ENCODE data around the gene KCNQ5.

Gene KCNQ5

DNA sequence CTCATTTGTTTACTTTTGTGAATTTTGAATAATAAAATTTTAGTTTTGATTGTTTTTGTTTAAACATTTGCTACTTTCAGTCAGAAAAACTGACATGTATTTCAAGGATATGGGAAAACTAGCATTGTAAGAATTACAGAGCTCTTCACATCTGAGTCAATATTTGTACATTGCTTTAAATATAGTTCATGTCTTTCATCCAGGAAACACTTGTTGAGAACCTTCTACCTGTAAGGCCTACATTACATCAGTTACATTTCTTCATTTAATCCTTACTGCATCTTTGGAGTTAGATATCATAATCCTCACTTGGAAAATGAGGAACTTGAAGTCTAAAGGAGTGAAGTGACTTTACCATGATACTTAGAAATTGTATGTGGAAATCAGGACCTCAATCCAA is 242.9 kb downstream of the KCNQ5 start:
- no peak overlapping the region for H3K4ac ChIP-seq (ENCODE audit: low read length)
- H4K91ac ChIP-seq (ENCODE audit: low read depth, low read length, poor library complexity), result no peak overlapping the region

DNA sequence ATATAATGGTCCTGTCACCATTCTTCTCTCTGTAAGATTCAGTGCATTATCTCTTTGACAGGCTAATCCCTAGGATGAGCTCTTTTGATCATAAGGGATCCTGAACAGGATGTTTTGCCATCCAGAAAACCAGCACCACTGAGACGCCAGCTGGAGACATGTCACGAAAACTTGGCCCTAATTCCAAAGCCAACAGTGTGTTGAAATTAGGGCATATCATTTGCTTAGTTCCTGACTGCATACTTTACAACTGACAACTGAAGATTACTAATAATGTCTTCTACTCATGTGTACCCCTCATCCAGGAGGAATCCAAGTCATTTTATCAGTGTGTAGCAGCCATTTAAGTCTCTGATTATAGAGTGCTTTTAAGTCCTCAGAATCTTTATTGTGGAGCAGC is 243.6 kb downstream of the KCNQ5 start:
- Histone ChIP-seq H2AK5ac (ENCODE audit: low read depth, low read length) (no peak overlapping the region), H3K14ac (ENCODE audit: low read length) (no peak overlapping the region), H3K9ac (ENCODE audit: low read depth, low read length, poor library complexity) (no peak overlapping the region), H3K27me3 (ENCODE audit: control insufficient read depth in 3 of 3, insufficient read depth in 3 of 3, low read depth in 1 of 3, low read length in 3 of 3) (no peaks in the 10 kb centered on the region), H3K4me1 (ENCODE audit: control insufficient read depth in 2 of 2, insufficient read depth in 1 of 2, low read depth in 1 of 2, low read length in 2 of 2) (peaks cover 0 to 2% of the 10 kb centered on the region in 2 donors), H2BK5ac (ENCODE audit: low read length) (no peak overlapping the region), H4K8ac (ENCODE audit: low read depth, low read length) (no peak overlapping the region), H3K18ac (ENCODE audit: low read length) (no peak overlapping the region), H2BK12ac (ENCODE audit: low read length) (no peak overlapping the region), H2AFZ (ENCODE audit: low read length) (no peak overlapping the region), H3K4me3 (ENCODE audit: low read length in 2 of 2) (no peak overlapping the region), H3K9me3 (replicated peaks in 1 of 2; ENCODE audit: control insufficient read depth in 2 of 2, insufficient read depth in 1 of 2, low read depth in 1 of 2, low read length in 2 of 2) (no peaks in the 10 kb centered on the region), H2BK15ac (ENCODE audit: low read length) (no peak overlapping the region), H3K4ac (ENCODE audit: low read length) (no peak overlapping the region), H3K23ac (ENCODE audit: low read depth, low read length, poor library complexity) (no peak overlapping the region), H3K27ac (replicated peaks; ENCODE audit: low read length) (no peak overlapping the region), H3K4me2 (ENCODE audit: insufficient read depth, low read length, poor library complexity, severe bottlenecking) (no peak overlapping the region), H3K79me1 (ENCODE audit: low read depth, low read length) (no peaks in the 10 kb centered on the region), H4K91ac (ENCODE audit: low read depth, low read length, poor library complexity) (no peak overlapping the region), H2BK120ac (ENCODE audit: low read depth, low read length) (no peak overlapping the region), H3K36me3 (replicated peaks in 1 of 2; ENCODE audit: control insufficient read depth in 2 of 2, insufficient read depth in 2 of 2, low read length in 2 of 2) (no peaks in the 10 kb centered on the region)
- WGBS, 2 donors (ENCODE audit: extremely low coverage in 2 of 2, insufficient read length in 2 of 2, insufficient replicate concordance in 1 of 2), result no CpG with 5 or more reads among the region's 2 CpGs
- no peak for DNase-seq (ENCODE audit: low spot score)

More for the DNA sequence above, 242.9 kb downstream of the KCNQ5 start:
- Histone ChIP-seq H2AFZ (ENCODE audit: low read length) (no peak overlapping the region), H2BK5ac (ENCODE audit: low read length) (no peak overlapping the region), H3K18ac (ENCODE audit: low read length) (no peak overlapping the region), H3K4me1 (ENCODE audit: control insufficient read depth in 2 of 2, insufficient read depth in 1 of 2, low read depth in 1 of 2, low read length in 2 of 2) (peaks cover 0 to 2% of the 10 kb centered on the region in 2 donors), H3K9me3 (replicated peaks in 1 of 2; ENCODE audit: control insufficient read depth in 2 of 2, insufficient read depth in 1 of 2, low read depth in 1 of 2, low read length in 2 of 2) (no peaks in the 10 kb centered on the region), H3K23ac (ENCODE audit: low read depth, low read length, poor library complexity) (no peak overlapping the region), H2BK12ac (ENCODE audit: low read length) (no peak overlapping the region), H2BK120ac (ENCODE audit: low read depth, low read length) (no peak overlapping the region), H3K79me1 (ENCODE audit: low read depth, low read length) (no peaks in the 10 kb centered on the region), H3K14ac (ENCODE audit: low read length) (no peak overlapping the region), H2BK15ac (ENCODE audit: low read length) (no peak overlapping the region), H4K8ac (ENCODE audit: low read depth, low read length) (no peak overlapping the region), H2AK5ac (ENCODE audit: low read depth, low read length) (no peak overlapping the region), H3K9ac (ENCODE audit: low read depth, low read length, poor library complexity) (no peak overlapping the region), H3K27ac (replicated peaks; ENCODE audit: low read length) (no peak overlapping the region), H3K36me3 (replicated peaks in 1 of 2; ENCODE audit: control insufficient read depth in 2 of 2, insufficient read depth in 2 of 2, low read length in 2 of 2) (no peaks in the 10 kb centered on the region), H3K4me2 (ENCODE audit: insufficient read depth, low read length, poor library complexity, severe bottlenecking) (no peak overlapping the region), H3K27me3 (ENCODE audit: control insufficient read depth in 3 of 3, insufficient read depth in 3 of 3, low read depth in 1 of 3, low read length in 3 of 3) (no peaks in the 10 kb centered on the region), H3K4me3 (ENCODE audit: low read length in 2 of 2) (no peak overlapping the region)
- DNase-seq (ENCODE audit: low spot score), result no peak

DNA sequence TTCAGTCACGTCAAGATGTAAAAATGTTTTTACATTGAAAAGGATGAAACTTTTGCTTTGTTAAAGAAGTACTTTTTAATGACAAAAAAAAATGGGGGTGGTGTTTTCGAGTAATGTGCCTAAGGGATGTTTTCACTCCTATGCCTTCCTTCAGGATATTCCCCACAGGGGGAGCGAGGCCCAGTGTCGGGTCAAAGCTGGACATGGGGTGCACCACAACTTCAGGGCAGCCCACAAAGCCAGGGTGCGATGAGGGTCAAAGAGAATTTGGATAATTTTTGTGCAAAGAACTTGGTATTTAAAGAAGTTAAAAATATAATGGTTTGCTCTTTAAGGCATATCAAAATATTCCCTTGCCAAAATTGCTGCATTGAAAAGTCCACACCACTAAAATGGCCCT is 247.8 kb downstream of the KCNQ5 start:
- WGBS, 2 donors (ENCODE audit: extremely low coverage in 2 of 2, insufficient read length in 2 of 2, insufficient replicate concordance in 1 of 2), result no CpG with 5 or more reads among the region's 5 CpGs
- no peak overlapping the region for H2AK5ac ChIP-seq (ENCODE audit: low read depth, low read length)
- no peak overlapping the region for H2BK5ac ChIP-seq (ENCODE audit: low read length)
- no peaks in the 10 kb centered on the region for H3K79me1 ChIP-seq (ENCODE audit: low read depth, low read length)
- DNase-seq (ENCODE audit: low spot score), result no peak
- no peak overlapping the region for H4K8ac ChIP-seq (ENCODE audit: low read depth, low read length)
- no peak overlapping the region for H2AFZ ChIP-seq (ENCODE audit: low read length)
- H3K4me1 ChIP-seq (ENCODE audit: control insufficient read depth in 2 of 2, insufficient read depth in 1 of 2, low read depth in 1 of 2, low read length in 2 of 2), result no peaks in the 10 kb centered on the region
- H2BK120ac ChIP-seq (ENCODE audit: low read depth, low read length), result no peak overlapping the region
- no peak overlapping the region for H4K91ac ChIP-seq (ENCODE audit: low read depth, low read length, poor library complexity)
- H2BK15ac ChIP-seq (ENCODE audit: low read length), result no peak overlapping the region
- no peak overlapping the region for H3K23ac ChIP-seq (ENCODE audit: low read depth, low read length, poor library complexity)
- no peak overlapping the region for H3K18ac ChIP-seq (ENCODE audit: low read length)
- H3K9ac ChIP-seq (ENCODE audit: low read depth, low read length, poor library complexity), result no peak overlapping the region
- no peak overlapping the region for H3K4ac ChIP-seq (ENCODE audit: low read length)
- no peaks in the 10 kb centered on the region for H3K9me3 ChIP-seq (replicated peaks in 1 of 2; ENCODE audit: control insufficient read depth in 2 of 2, insufficient read depth in 1 of 2, low read depth in 1 of 2, low read length in 2 of 2)
- no peak overlapping the region for H2BK12ac ChIP-seq (ENCODE audit: low read length)
- no peak overlapping the region for H3K27ac ChIP-seq (replicated peaks; ENCODE audit: low read length)
- H3K36me3 ChIP-seq (replicated peaks in 1 of 2; ENCODE audit: control insufficient read depth in 2 of 2, insufficient read depth in 2 of 2, low read length in 2 of 2), result no peaks in the 10 kb centered on the region
- no peak overlapping the region for H3K4me2 ChIP-seq (ENCODE audit: insufficient read depth, low read length, poor library complexity, severe bottlenecking)
- no peak overlapping the region for H3K14ac ChIP-seq (ENCODE audit: low read length)
- no peak overlapping the region for H3K4me3 ChIP-seq (ENCODE audit: low read length in 2 of 2)
- no peaks in the 10 kb centered on the region for H3K27me3 ChIP-seq (ENCODE audit: control insufficient read depth in 3 of 3, insufficient read depth in 3 of 3, low read depth in 1 of 3, low read length in 3 of 3)

DNA sequence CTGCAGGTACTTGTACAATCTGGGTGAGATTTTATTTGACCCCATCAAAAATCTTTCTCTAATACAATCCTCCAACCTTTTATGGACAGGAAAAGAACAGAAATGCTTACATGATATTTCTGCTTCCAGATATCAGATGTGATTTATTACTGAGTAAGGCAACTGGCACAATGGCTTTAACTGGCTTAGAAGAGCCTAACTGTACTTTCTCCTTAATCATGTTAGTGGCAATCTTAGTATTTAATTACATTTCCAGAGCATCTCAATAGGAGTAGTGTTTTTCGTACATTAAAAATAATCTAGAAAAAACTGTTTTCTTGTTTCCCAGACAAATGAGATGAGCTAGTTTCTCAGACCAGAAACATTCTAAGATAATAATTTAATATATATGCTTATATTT is 251.6 kb downstream of the KCNQ5 start:
- Histone ChIP-seq H2BK15ac (ENCODE audit: low read length) (no peak overlapping the region), H2BK5ac (ENCODE audit: low read length) (no peak overlapping the region)

More for the DNA sequence above, 251.6 kb downstream of the KCNQ5 start:
- Histone ChIP-seq H4K8ac (ENCODE audit: low read depth, low read length) (no peak overlapping the region), H3K9me3 (replicated peaks in 1 of 2; ENCODE audit: control insufficient read depth in 2 of 2, insufficient read depth in 1 of 2, low read depth in 1 of 2, low read length in 2 of 2) (no peaks in the 10 kb centered on the region), H3K4me2 (ENCODE audit: insufficient read depth, low read length, poor library complexity, severe bottlenecking) (no peak overlapping the region), H3K14ac (ENCODE audit: low read length) (no peak overlapping the region), H3K36me3 (replicated peaks in 1 of 2; ENCODE audit: control insufficient read depth in 2 of 2, insufficient read depth in 2 of 2, low read length in 2 of 2) (no peaks in the 10 kb centered on the region), H3K27ac (replicated peaks; ENCODE audit: low read length) (no peak overlapping the region), H4K91ac (ENCODE audit: low read depth, low read length, poor library complexity) (no peak overlapping the region), H3K4ac (ENCODE audit: low read length) (no peak overlapping the region), H2AK5ac (ENCODE audit: low read depth, low read length) (no peak overlapping the region), H3K27me3 (ENCODE audit: control insufficient read depth in 3 of 3, insufficient read depth in 3 of 3, low read depth in 1 of 3, low read length in 3 of 3) (no peaks in the 10 kb centered on the region), H3K79me1 (ENCODE audit: low read depth, low read length) (no peaks in the 10 kb centered on the region), H2BK12ac (ENCODE audit: low read length) (no peak overlapping the region), H2BK120ac (ENCODE audit: low read depth, low read length) (no peak overlapping the region), H3K4me1 (ENCODE audit: control insufficient read depth in 2 of 2, insufficient read depth in 1 of 2, low read depth in 1 of 2, low read length in 2 of 2) (no peaks in the 10 kb centered on the region), H3K9ac (ENCODE audit: low read depth, low read length, poor library complexity) (no peak overlapping the region), H3K18ac (ENCODE audit: low read length) (no peak overlapping the region), H2AFZ (ENCODE audit: low read length) (no peak overlapping the region), H3K4me3 (ENCODE audit: low read length in 2 of 2) (no peak overlapping the region), H3K23ac (ENCODE audit: low read depth, low read length, poor library complexity) (no peak overlapping the region)
- no peak for DNase-seq (ENCODE audit: low spot score)
- WGBS, 2 donors (ENCODE audit: extremely low coverage in 2 of 2, insufficient read length in 2 of 2, insufficient replicate concordance in 1 of 2), result no CpG with 5 or more reads among the region's 1 CpG
